Measurements from ENCODE around the gene KRT76.
"Not testable (repeated sequence)": the region's sequence is repeated elsewhere in the genome, so short reads cannot be mapped to it uniquely, and the experiment has no call there.

Gene KRT76

GRCh38 chr12:52796839-52797528 is 19.8 kb upstream of the KRT76 start:
- DNase-seq, result no peak

GRCh38 chr12:52796429-52796794 is 19.3 kb upstream of the KRT76 start:
- DNase-seq, result no peak

GRCh38 chr12:52795694-52796428 is 18.7 kb upstream of the KRT76 start, which contains the start of gene KRT3:
Gene KRT3, minus strand, starts transcription at chr12:52796117. Its CDS starts 75 bp downstream, at chr12:52796042.
- DNase-seq, result no peak

- not testable (repeated sequence) for DNase-seq
Observed at GRCh38 chr12:52795332-52795674, 18.2 kb upstream of the KRT76 start.

DNA sequence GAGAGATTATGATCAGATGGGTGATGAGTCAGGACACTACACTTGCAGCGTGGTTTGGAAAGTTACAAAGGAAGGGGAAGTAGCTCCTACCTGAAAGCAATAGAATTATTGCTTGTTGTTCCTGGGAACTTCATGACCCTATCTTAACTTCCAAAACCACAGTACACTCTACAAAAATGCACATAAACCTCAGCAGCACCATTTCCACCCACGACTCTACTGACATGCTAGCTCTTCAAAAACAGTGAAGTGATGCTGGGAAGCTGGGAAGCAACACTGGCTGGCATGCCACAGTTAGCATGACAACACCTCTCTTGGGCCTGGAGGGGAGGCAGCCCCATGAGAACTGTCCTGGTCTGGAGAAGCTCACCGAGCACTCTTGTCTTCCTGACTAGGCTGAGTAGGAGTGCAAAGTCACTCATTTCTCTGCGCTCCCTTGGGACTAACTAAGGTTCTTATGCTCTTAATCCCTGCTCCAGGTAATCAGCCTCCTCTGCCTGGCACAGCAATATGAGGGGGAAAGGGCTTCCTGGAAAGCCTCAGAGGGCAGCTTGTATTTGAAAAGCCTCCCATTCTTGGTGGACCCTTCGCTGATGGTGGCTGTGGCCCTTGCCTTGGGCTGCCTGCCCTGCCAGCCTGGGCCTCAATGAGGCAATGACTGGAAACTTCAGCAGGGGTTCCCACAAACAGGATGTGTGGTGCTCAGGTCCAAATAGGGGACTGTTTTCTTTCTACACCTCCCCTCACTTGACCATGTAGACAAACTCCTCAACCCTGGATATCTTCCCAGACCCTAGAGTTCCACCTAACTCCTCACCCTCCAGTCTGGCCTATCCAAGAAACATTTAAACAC is 17.6 kb upstream of the KRT76 start:
- DNase-seq, result no peak

GRCh38 chr12:52792185-52793029 is 15.3 kb upstream of the KRT76 start:
- no peak for DNase-seq

- DNase-seq, result no peak
Observed at GRCh38 chr12:52791271-52792184, 14.4 kb upstream of the KRT76 start.

GRCh38 chr12:52790427-52791270 is 13.5 kb upstream of the KRT76 start:
- no peak for DNase-seq

DNA sequence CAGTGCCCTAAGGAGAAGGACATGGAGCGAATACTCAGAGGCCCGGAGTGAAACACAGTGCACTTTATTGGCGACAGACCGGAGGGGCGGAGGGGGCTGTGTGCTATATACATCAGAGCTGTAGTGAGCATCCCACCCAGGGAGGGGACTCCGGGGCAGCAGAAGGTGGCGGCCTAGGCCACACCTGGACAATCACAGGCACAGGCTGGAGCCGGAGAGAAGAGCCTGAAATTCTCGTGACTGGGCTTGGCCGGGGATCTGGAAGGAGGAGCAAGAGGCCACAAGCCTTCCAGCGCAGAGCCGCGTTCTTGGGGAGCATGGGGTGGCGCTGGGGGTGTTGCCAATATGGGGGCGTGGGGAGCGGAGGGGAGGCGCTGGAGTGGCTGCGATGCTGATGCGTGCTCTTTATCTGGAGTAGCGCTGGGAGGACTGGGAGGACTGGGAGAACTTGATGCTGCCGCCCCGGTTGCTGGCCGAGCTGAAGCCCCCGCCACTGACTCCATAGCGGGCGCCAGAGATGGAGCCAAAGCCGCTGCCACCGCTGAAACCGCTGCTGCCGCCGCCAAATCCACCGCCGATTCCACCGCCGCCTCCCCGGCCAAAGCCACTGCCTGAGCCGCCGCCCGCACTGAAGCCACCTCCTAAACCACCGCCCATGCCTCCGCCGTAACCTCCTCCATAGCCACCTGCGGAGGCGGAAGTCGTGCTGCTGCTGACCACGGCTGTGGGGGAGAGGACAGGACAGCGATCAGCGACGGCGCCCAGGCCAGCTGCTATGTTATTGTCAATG is 12.7 kb upstream of the KRT76 start:
- peak in 1 of 2 experiments; percentile 30 for DNase-seq

DNA sequence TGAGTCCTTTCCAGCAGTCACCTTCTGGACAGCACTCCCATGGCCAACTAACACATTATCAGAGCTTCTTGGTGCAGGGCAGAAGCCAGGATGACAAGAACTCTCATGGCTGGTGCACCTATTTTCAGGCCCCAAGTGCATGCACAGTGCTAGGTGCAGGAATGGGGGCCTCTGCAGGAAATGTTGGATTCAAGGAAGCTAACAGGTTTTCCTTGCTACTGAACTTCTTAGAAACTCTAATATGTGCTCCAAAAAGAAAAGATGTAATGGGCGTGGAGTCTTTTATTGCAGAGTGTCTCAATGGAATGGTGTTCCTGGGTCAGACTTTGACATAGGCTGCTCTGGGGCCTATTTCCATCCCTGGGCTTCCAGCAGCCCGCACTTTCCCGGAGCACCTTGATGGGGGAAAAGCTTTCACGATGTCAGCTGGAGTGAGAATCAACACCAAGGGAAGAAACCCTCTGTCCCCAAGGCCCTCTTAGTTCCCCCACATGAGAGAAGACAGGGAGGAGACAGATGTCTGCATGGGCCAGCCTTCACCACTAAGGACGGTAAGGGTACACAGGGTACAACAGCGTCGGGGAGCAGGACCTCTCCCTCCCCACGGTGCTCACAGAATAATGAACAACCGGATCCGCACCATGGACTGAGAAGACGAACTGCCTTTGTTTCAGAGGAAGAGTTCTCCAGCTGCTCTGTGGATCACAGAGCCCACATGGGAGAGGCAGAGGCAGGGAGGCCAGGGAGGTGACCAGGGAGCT is 11.9 kb upstream of the KRT76 start:
- no peak for DNase-seq

DNA sequence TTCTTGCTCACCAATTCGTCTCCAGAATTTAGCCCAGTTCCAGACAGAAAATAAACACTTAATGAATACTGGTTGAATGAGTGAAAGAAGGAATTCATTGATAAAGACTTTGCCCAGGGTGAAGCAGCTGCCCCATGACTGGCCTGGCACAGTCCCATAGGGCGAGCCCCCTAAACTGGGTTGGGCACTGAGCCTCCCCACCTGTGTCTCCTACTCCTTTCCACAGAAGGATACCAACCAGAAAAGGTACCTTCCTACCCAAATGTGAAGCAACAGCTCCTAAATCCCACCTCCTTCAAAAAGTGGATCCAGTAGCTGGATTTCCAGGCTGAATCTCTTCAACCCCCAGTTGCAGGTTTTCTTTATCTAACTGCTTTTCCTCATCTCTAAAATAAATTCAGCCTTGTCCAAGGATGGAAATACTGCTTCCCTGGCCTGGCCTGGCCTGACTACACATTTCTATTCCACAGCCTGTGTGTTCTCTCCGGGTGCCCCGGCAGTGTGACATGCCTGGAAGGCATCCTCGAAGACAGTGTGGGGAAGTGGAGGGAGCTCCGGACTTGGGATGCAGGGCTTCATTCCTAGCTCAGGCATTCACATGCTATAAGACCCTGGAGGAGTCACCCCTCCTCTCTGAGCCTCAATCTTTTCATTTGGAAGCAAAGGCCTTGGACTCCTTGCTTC is 11.2 kb upstream of the KRT76 start:
- DNase-seq, result no peak

DNA sequence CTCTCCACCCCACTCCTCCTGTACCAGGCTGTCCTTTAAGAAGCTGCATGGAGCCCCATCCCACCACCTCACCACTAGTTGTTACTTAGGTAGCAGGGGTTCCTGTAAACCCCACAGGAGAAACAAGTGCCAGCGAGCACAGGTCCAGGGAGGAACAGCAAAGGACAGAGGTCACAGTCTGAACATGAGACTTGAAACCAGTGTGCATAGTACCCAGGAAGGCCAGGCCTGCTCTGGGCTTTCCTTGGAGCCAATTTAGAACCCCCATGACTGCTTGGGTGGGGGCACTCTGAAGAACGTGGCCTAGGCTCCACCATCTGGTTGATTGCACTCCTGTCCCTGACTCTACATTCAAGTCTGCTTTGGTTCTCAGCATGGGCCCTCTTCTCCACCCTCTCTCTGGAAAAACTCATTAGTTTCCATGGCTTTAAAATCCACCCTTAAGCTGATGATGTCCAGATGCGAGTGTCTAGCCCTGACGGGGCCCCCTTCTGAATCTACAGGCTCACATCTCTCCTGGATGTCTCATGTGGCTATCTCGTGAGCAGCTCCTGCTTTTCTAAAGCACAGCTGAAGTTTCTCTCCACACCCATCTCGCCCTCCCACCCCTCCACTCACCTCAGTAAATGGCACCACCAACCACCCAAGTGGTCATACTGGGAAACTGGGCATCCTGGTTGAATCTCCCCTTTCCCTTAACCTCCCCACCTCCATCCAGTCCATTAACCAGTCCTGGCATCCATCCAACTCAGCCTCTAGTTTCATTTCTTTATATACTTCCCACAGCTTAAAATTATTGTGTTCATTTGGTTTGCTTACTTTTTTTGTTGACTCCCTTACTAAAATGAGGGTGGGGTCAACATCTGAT is 10.4 kb upstream of the KRT76 start:
- no peak for DNase-seq

- DNase-seq, result no peak
Observed at GRCh38 chr12:52784909-52785308, 7.8 kb upstream of the KRT76 start.

- no peak for DNase-seq
Observed at GRCh38 chr12:52783563-52784316, 6.6 kb upstream of the KRT76 start.

- DNase-seq, result no peak
Observed at GRCh38 chr12:52782502-52782901, 5.4 kb upstream of the KRT76 start.

DNA sequence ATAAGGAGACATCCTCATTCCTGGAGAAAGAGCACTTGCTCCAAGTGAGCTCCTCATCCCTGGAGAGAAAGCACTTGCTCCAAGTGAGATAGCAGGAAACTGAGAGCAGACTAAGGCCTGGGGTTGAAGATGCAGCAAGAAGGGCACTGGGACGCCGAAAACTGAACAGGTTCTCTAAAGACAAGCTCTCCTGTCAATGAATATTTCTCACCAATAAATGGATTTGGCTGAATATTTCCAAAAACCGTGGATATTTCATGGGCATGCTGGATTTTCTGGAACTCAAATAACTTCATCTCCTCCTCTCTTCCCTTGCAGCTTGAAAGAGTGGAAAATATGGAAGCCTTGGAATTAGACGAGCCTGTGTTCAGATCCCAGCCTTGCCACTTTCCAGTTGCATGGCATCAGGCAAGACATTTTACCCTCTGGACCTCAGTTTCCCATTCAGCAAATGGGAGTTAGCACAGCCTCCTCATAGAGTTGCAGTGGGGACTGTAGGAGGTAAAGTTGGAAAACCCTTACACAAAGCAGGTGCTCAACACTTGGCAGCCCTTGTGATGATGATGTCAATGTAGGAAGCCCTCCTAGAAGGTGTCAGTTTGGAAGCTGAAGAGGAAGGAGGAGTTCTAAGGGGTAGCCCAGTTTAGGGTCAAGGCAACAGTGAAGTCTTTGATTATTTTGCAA is 4.4 kb upstream of the KRT76 start:
- no peak for DNase-seq
